HG03558 (cell line): Measurements from ENCODE around the gene RHOBTB1.
"Not testable (repeated sequence)": the region's sequence is repeated elsewhere in the genome, so short reads cannot be mapped to it uniquely, and the experiment has no call there.

ENCODE experiments used
- ATAC-seq: cut with Tn5 transposase; IDR thresholded peaks from one replicate; pipeline ENCODE4 v1.9.1; 2021; ENCODE audit warnings: moderate number of reproducible peaks; ENCODE audit not compliant: unreplicated experiment; ENCODE audit errors: extremely low read depth

Gene RHOBTB1

GRCh38 chr10:60944058-60944909 lies at the start of gene RHOBTB1:
Gene RHOBTB1 (minus strand): TSS chr10:60944185. CDS start chr10:60911542, 32,643 bp downstream.
- no peak for ATAC-seq

- ATAC-seq: no peak
Measured at GRCh38 chr10:60992636-60993035, 48.7 kb upstream of the RHOBTB1 start.

- ATAC-seq: no peak
Measured at GRCh38 chr10:60990663-60991062, 46.7 kb upstream of the RHOBTB1 start.

GRCh38 chr10:60989400-60989876 lies 45.5 kb upstream of the RHOBTB1 start:
- ATAC-seq: no peak

- ATAC-seq: no peak
Measured at GRCh38 chr10:60986791-60987190, 42.8 kb upstream of the RHOBTB1 start.

- no peak for ATAC-seq
Measured at GRCh38 chr10:60985951-60986350, 42.0 kb upstream of the RHOBTB1 start.

GRCh38 chr10:60980997-60981396 lies 37.0 kb upstream of the RHOBTB1 start:
- ATAC-seq: no peak

GRCh38 chr10:60979667-60980104 lies 35.7 kb upstream of the RHOBTB1 start:
- no peak for ATAC-seq

- ATAC-seq: no peak
Measured at GRCh38 chr10:60978287-60979115, 34.5 kb upstream of the RHOBTB1 start.

GRCh38 chr10:60977161-60978122 lies 33.5 kb upstream of the RHOBTB1 start:
- no peak for ATAC-seq

- no peak for ATAC-seq
Measured at GRCh38 chr10:60976687-60977086, 32.7 kb upstream of the RHOBTB1 start.

- no peak for ATAC-seq
Measured at GRCh38 chr10:60975716-60976115, 31.7 kb upstream of the RHOBTB1 start.

- ATAC-seq: no peak
Measured at GRCh38 chr10:60974463-60975149, 30.6 kb upstream of the RHOBTB1 start.

GRCh38 chr10:60973086-60973485 lies 29.1 kb upstream of the RHOBTB1 start:
- no peak for ATAC-seq

GRCh38 chr10:60972181-60972580 lies 28.2 kb upstream of the RHOBTB1 start:
- not testable (repeated sequence) for ATAC-seq

- no peak for ATAC-seq
Measured at GRCh38 chr10:60970526-60970925, 26.5 kb upstream of the RHOBTB1 start.

GRCh38 chr10:60968504-60968903 lies 24.5 kb upstream of the RHOBTB1 start:
- ATAC-seq: no peak

- ATAC-seq: no peak
Measured at GRCh38 chr10:60967854-60968484, 24.0 kb upstream of the RHOBTB1 start.

GRCh38 chr10:60967260-60967659 lies 23.3 kb upstream of the RHOBTB1 start:
- ATAC-seq: no peak
